GM11168 (cell line): ENCODE results near the gene STING1.
"Not testable (repeated sequence)": the region's sequence is repeated elsewhere in the genome, so short reads cannot be mapped to it uniquely, and the experiment has no call there.

Experiments used
- in situ Hi-C: fragments of 300-500 bp; cut with MboI; formaldehyde crosslinking; loops from one replicate; pipeline ENCODE4 v1.12.0; 2022; ENCODE audit warnings: low sequenced_read_pairs; ENCODE audit not compliant: unreplicated experiment

STING1 gene

GRCh38 chr5:139446956-139447779 lies 35.4 kb downstream of the STING1 start:
- in situ Hi-C loops, result no loop called here

GRCh38 chr5:139445325-139446170 lies 37.0 kb downstream of the STING1 start:
- in situ Hi-C loops, result no loop called here

GRCh38 chr5:139443831-139444453 lies 38.6 kb downstream of the STING1 start:
- in situ Hi-C loops, result no loop called here

GRCh38 chr5:139440416-139440815 lies 42.1 kb downstream of the STING1 start:
- in situ Hi-C loops, result not testable (repeated sequence)

- in situ Hi-C loops, result no loop called here
Observed at GRCh38 chr5:139439013-139439903, 43.3 kb downstream of the STING1 start, which contains the start of gene DNAJC18. TSS of gene DNAJC18 (minus strand) at chr5:139439525. CDS start at chr5:139439445, 80 bp downstream.

GRCh38 chr5:139438707-139439012 lies 43.9 kb downstream of the STING1 start:
- in situ Hi-C loops, result no loop called here

GRCh38 chr5:139435676-139436075 lies 46.9 kb downstream of the STING1 start:
- in situ Hi-C loops, result no loop called here

- in situ Hi-C loops, result no loop called here
Observed at GRCh38 chr5:139431706-139432105, 50.9 kb downstream of the STING1 start.

GRCh38 chr5:139430015-139430414 lies 52.5 kb downstream of the STING1 start:
- in situ Hi-C loops, result no loop called here

- in situ Hi-C loops, result loop anchor here (10.0 kb wide), 1 partner anchor 48 kb away; the partner anchor contains the start of gene SMIM33
Observed at GRCh38 chr5:139426203-139426885, 56.2 kb downstream of the STING1 start.
